Keratinocyte (primary cell): Measurements from ENCODE around the gene COL4A5. TPM values are rescaled to one million over a fixed set of nuclear protein-coding genes. Genes with fewer than 3 reads are reported as not detected.

ENCODE experiments used
- DNase-seq: peaks from one replicate; pipeline ENCODE4 v3.0.0-alpha.2; 2011; ENCODE audit warnings: low read depth, missing footprints, low spot score
- FAIRE-seq: peaks from 2 replicates; lab custom pipeline; 2011; peaks lifted over from hg19 to GRCh38; lab: Jason Lieb, UNC
- H2AFZ ChIP-seq: 2 replicates; pipeline ENCODE4 v1.6.0; 2012; ENCODE audit warnings: low read length, control low read depth, inconsistent platforms; ENCODE audit not compliant: control insufficient read depth
- H3K27ac ChIP-seq: 2 replicates; pipeline ENCODE4 v1.5.1; 2011; ENCODE audit warnings: low read length; ENCODE audit not compliant: control insufficient read depth, insufficient read depth
- H3K27me3 ChIP-seq: 3 replicates; pipeline ENCODE4 v1.6.0; 2011; ENCODE audit warnings: low read length; ENCODE audit not compliant: control insufficient read depth, insufficient read depth; ENCODE audit errors: extremely low read depth
- H3K36me3 ChIP-seq, 2 experiments: 2 replicates in 1 of 2; 3 replicates in 1 of 2; pipeline ENCODE4 v1.5.1; 2011; ENCODE audit warnings: low read length in 2 of 2, mild to moderate bottlenecking in 1 of 2; ENCODE audit not compliant: control insufficient read depth in 2 of 2, insufficient read depth in 2 of 2; ENCODE audit errors: extremely low read depth in 1 of 2
- H3K4me1 ChIP-seq: 3 replicates; pipeline ENCODE4 v1.5.1; 2011; ENCODE audit warnings: low read length; ENCODE audit not compliant: control insufficient read depth, insufficient read depth; ENCODE audit errors: extremely low read depth
- H3K4me2 ChIP-seq: 3 replicates; pipeline ENCODE4 v1.6.0; 2011; ENCODE audit warnings: low read depth, low read length; ENCODE audit not compliant: control insufficient read depth, insufficient read depth; ENCODE audit errors: extremely low read depth
- H3K4me3 ChIP-seq, 3 experiments: fragments of 200-600 bp in 1 of 3; sonication (generic) in 1 of 3; 2 replicates in 2 of 3; 3 replicates in 1 of 3; pipeline ENCODE4 v1.5.1; 2011 to 2016; ENCODE audit warnings: low read length in 3 of 3, mild to moderate bottlenecking in 3 of 3, control low read depth in 2 of 3, inconsistent platforms in 1 of 3, low read depth in 1 of 3, mixed read lengths in 1 of 3, mixed run types in 1 of 3, moderate library complexity in 1 of 3; ENCODE audit not compliant: control insufficient read depth in 2 of 3, insufficient read depth in 2 of 3; ENCODE audit errors: extremely low read depth in 1 of 3
- H3K79me2 ChIP-seq: 2 replicates; pipeline ENCODE4 v1.6.0; 2012; ENCODE audit warnings: low read length; ENCODE audit not compliant: control insufficient read depth, insufficient read depth
- H3K9ac ChIP-seq: 3 replicates; pipeline ENCODE4 v1.6.0; 2011; ENCODE audit warnings: low read length; ENCODE audit not compliant: control insufficient read depth, insufficient read depth; ENCODE audit errors: extremely low read depth
- H3K9me1 ChIP-seq: 3 replicates; pipeline ENCODE4 v1.6.0; 2011; ENCODE audit warnings: low read length; ENCODE audit not compliant: control insufficient read depth, insufficient read depth; ENCODE audit errors: extremely low read depth
- H3K9me3 ChIP-seq: 2 replicates; pipeline ENCODE4 v1.5.1; 2012; ENCODE audit warnings: low read depth, low read length; ENCODE audit not compliant: control insufficient read depth
- H4K20me1 ChIP-seq: 3 replicates; pipeline ENCODE4 v1.6.0; 2011; ENCODE audit warnings: low read length; ENCODE audit not compliant: control insufficient read depth, insufficient read depth; ENCODE audit errors: extremely low read depth
- EZH2 ChIP-seq: IDR thresholded peaks from one replicate; pipeline ENCODE4 v1.6.1; 2012; ENCODE audit warnings: inconsistent platforms, mild to moderate bottlenecking, low read length, moderate library complexity
- dilution Hi-C: fragments of 300-500 bp; cut with MboI; formaldehyde crosslinking; loops from one replicate; pipeline ENCODE4 v1.7.0; 2020; ENCODE audit warnings: low sequenced_read_pairs; ENCODE audit not compliant: extremely low pct_ligation_motif_present
- polyA plus RNA-seq, 5 experiments: library from polyadenylated mRNA; depleted of rRNA in 3 of 5; stranded (reverse) in 3 of 5; stranded (forward) in 1 of 5; unstranded in 1 of 5; fragments of >200 nt; gene quantifications; 1 replicate in 1 of 5; 2 replicates in 3 of 5; 3 replicates in 1 of 5; pipeline versions ENCODE4 v1.2.1 to v1.2.3, GENCODE V29; 2011 to 2012; ENCODE audit warnings: missing spikeins in 2 of 5, low read depth in 1 of 5, low replicate concordance in 1 of 5
- TF ChIP-seq, protein P1 (sequence below), 3 experiments: IDR thresholded peaks in 1 of 3; conservative IDR thresholded peaks in 1 of 3; optimal IDR thresholded peaks in 1 of 3; 2 replicates in 2 of 3; 3 replicates in 1 of 3; pipeline versions ENCODE3 to v1.5.1; 2011; ENCODE audit warnings: low read length in 3 of 3, mild to moderate bottlenecking in 3 of 3, moderate library complexity in 2 of 3, control low read depth in 1 of 3, inconsistent platforms in 1 of 3; ENCODE audit not compliant: insufficient read depth in 2 of 3; ENCODE audit errors: extremely low read depth in 1 of 3

Gene COL4A5
- polyA plus RNA-seq, 1 donor (not counting 4 experiments of a cell fraction or from before 2014, with no cell fraction given), result 53.2 TPM

DNA sequence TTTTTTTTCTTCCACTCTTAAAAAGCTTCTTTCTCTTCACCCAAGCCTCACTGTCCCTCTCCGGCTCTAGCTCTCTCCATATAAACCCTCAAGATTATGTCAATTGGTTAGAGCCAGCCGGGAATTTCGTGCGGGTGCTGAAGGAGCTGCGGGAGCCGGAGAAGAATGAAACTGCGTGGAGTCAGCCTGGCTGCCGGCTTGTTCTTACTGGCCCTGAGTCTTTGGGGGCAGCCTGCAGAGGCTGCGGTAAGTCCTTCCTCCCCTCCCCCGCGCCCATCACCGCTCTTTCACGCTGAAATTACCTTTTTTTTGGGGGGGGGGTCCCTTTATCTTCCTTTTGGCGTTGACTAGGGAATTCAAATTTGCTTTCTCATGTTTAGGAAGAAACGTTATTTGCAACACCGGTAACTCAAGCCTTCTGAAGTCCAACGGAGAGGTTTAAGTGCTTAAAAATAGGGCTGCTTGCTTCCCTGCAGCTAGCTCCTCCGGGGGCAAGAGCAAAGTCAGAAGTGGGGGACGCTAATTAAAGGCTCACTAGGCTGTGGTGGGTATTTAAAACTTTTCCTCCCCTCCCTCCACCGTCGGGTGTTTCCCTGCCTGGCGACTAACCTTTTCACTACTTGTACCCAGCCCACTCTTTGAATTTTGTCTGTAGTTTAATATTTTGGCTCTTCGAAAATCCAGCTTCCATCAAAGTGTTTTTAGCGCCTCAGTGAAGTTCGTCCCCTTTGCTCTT, 491 bp downstream of the COL4A5 start:
- TF ChIP-seq, protein P1, sequence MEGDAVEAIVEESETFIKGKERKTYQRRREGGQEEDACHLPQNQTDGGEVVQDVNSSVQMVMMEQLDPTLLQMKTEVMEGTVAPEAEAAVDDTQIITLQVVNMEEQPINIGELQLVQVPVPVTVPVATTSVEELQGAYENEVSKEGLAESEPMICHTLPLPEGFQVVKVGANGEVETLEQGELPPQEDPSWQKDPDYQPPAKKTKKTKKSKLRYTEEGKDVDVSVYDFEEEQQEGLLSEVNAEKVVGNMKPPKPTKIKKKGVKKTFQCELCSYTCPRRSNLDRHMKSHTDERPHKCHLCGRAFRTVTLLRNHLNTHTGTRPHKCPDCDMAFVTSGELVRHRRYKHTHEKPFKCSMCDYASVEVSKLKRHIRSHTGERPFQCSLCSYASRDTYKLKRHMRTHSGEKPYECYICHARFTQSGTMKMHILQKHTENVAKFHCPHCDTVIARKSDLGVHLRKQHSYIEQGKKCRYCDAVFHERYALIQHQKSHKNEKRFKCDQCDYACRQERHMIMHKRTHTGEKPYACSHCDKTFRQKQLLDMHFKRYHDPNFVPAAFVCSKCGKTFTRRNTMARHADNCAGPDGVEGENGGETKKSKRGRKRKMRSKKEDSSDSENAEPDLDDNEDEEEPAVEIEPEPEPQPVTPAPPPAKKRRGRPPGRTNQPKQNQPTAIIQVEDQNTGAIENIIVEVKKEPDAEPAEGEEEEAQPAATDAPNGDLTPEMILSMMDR (optimal IDR thresholded peaks at IDR 0.05 in 1 of 3, IDR thresholded peaks at IDR 0.05 in 1 of 3, conservative IDR thresholded peaks at IDR 0.05 in 1 of 3; ENCODE audit: extremely low read depth in 1 of 3, insufficient read depth in 2 of 3, low read length in 3 of 3), result no peak
- TF ChIP-seq EZH2, result no peak
- FAIRE-seq, result no peak
- dilution Hi-C loops, result no loop called here

DNA sequence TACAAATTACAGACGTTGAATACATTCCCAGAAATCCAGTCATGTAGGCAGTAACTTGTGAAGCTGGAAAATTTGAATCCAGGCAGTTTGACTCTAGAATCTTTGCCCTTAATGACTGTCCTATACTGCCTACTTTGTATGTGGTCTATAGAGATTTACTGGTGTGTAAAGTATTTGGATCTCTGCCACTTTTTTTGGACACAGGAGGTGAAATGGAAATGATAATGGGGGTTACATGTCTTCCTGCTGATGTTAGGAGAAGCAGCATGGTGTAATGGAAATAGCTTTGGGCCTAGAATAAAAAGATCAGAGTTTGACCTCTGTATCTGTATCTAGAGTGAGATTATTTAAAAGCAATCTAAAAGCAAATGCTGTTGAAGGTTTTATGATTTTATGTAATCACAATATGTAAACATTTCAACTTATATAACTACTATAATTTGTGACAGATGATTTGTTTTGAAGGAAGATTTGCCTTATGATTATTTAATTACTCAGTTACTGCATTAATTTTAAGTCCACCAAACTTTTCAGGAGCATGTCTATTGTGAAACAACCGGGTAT, 3.3 kb downstream of the COL4A5 start:
- Histone ChIP-seq H3K9ac (no peak overlapping the region), H3K4me2 (peak overlapping the region; percentile 49), H3K27ac (no peak overlapping the region), H3K4me3 (peak overlapping the region; percentile 55 to 80 (median 64)), H3K36me3 (no peaks in the 10 kb centered on the region), H3K27me3 (peaks cover 3% of the 10 kb centered on the region), H3K79me2 (peaks cover 64% of the 10 kb centered on the region), H3K9me1 (no peaks in the 10 kb centered on the region), H2AFZ (no peak overlapping the region), H4K20me1 (no peaks in the 10 kb centered on the region), H3K4me1 (peaks cover 7% of the 10 kb centered on the region), H3K9me3 (no peaks in the 10 kb centered on the region)
- dilution Hi-C loops, result no loop called here
- DNase-seq (no peak), FAIRE-seq (peak; percentile 29)
- TF ChIP-seq, protein P1 (optimal IDR thresholded peaks at IDR 0.05 in 1 of 3, IDR thresholded peaks at IDR 0.05 in 1 of 3, conservative IDR thresholded peaks at IDR 0.05 in 1 of 3; ENCODE audit: extremely low read depth in 1 of 3, insufficient read depth in 2 of 3, low read length in 3 of 3), result no peak
- no peak for TF ChIP-seq EZH2

More for the DNA sequence above, 491 bp downstream of the COL4A5 start:
- H3K9ac ChIP-seq, result peak overlapping the region; percentile 77
- H3K4me3 ChIP-seq, result peak overlapping the region; percentile 55 to 80 (median 64)
- no peak overlapping the region for H2AFZ ChIP-seq
- H3K9me3 ChIP-seq, result no peaks in the 10 kb centered on the region
- H3K4me1 ChIP-seq, result no peaks in the 10 kb centered on the region
- H4K20me1 ChIP-seq, result no peaks in the 10 kb centered on the region
- H3K27me3 ChIP-seq, result peaks cover 8% of the 10 kb centered on the region
- H3K36me3 ChIP-seq, result no peaks in the 10 kb centered on the region
- H3K79me2 ChIP-seq, result peaks cover 53% of the 10 kb centered on the region
- no peaks in the 10 kb centered on the region for H3K9me1 ChIP-seq
- H3K27ac ChIP-seq, result peak overlapping the region; percentile 78
- no peak for DNase-seq
- H3K4me2 ChIP-seq, result peak overlapping the region; percentile 49
